ENCODE results near the gene TMEM39B. TPM values are rescaled to one million over a fixed set of nuclear protein-coding genes. Genes with fewer than 3 reads are reported as not detected.
"Not testable (repeated sequence)": the region's sequence is repeated elsewhere in the genome, so short reads cannot be mapped to it uniquely, and the experiment has no call there.

Gene TMEM39B
- total and polyA plus RNA-seq, 9 donors: 4.1 to 18.0 (median 14.5) TPM

DNA sequence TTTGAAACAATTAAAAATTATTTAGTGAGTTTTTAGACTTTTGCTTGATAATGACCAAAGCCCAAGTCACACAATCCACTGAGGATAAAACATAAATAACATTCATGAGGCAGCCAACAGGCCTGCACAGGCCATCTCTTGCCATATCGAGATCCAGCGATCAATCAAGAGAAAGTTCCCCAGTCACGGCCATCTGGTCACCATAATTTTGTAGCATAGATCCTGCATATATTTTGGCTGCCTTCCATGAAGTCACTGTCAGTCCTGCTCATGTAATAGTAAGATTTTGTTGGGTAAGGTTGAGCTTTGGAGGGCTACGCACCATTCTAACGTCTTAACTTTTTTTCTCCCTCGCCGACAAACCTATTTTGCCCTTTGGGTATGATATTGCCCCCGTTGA is 52.6 kb downstream of the TMEM39B start:
- no CpG with 5 or more reads among the region's 8 CpGs for WGBS (ENCODE audit: insufficient coverage)
- H3K27me3 ChIP-seq (ENCODE audit: control insufficient read depth, insufficient read depth, low read length): no peaks in the 10 kb centered on the region
- DNase-seq: no peak
- no peaks in the 10 kb centered on the region for H3K36me3 ChIP-seq (ENCODE audit: control insufficient read depth, insufficient read depth, low read length)
- no peak overlapping the region for H3K27ac ChIP-seq (ENCODE audit: low read length)
- H3K4me1 ChIP-seq (ENCODE audit: control insufficient read depth, insufficient read depth, low read length): no peaks in the 10 kb centered on the region
- no peak overlapping the region for H3K4me3 ChIP-seq (ENCODE audit: low read length)
- no peaks in the 10 kb centered on the region for H3K9me3 ChIP-seq (replicated peaks; ENCODE audit: control insufficient read depth, low read depth, low read length)

DNA sequence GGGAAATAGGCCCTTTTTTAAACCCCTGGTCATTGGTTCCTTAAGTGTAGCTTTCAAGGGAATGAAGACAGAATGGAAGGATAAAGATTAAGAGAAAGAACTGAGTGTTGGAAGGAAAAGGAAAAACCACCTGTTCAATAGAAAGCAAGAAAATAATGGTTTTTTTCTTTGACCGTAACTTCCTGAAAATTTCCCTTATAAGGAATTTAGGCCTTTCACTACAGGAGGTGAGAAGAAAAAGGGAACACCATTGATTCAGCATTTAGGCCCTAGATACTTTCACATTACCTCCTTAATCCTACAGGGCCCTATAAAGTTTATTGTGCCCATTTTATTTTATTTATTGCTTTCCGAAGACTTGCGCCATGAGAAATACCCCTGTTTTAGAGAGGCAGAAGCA is 54.0 kb downstream of the TMEM39B start:
- H3K4me1 ChIP-seq (ENCODE audit: control insufficient read depth, insufficient read depth, low read length): no peaks in the 10 kb centered on the region
- no peak overlapping the region for H3K4me3 ChIP-seq (ENCODE audit: low read length)
- H3K27me3 ChIP-seq (ENCODE audit: control insufficient read depth, insufficient read depth, low read length): no peaks in the 10 kb centered on the region
- DNase-seq: no peak
- H3K36me3 ChIP-seq (ENCODE audit: control insufficient read depth, insufficient read depth, low read length): no peaks in the 10 kb centered on the region
- H3K27ac ChIP-seq (ENCODE audit: low read length): no peak overlapping the region
- no peaks in the 10 kb centered on the region for H3K9me3 ChIP-seq (replicated peaks; ENCODE audit: control insufficient read depth, low read depth, low read length)
- WGBS (ENCODE audit: insufficient coverage): no CpG with 5 or more reads among the region's 3 CpGs

DNA sequence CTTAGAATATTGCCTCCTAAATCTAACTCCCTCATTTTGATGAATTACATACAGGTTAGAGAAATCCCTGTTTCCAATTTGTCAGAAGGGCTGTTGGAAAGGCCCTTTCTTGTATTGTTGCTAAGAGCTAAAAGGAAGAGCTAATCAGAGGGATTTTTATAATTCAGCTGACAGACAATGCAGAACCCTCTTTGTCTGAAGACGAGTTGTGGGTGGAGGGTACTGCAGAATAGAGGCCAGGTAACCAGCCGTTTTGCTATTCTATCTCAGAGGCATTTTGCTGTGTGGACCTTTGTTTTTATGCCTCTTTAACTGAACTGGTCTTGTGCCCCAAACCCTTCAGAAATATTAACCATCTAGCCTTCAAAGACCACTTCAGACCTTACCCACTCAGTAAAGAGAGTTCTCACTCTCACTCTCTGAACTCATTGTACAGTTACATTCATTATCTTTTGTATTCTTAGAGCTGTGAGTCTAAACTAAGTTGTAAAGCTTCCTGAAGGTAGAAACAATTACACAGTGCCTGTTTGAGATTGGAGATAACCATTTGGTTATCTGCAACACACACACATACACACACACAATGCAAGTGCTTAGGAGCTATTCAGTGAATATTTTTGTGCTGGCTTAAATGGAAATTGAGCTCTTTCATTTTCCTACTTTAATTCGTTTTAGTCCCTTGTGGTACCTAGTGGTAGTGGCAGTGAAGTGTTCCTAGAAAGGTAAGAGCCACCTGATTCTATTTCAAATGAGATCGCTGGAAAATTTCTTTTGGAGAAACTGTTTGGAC is 54.9 kb downstream of the TMEM39B start:
- peaks cover 3% of the 10 kb centered on the region for H3K36me3 ChIP-seq (ENCODE audit: control insufficient read depth, insufficient read depth, low read length)
- no peaks in the 10 kb centered on the region for H3K4me1 ChIP-seq (ENCODE audit: control insufficient read depth, insufficient read depth, low read length)
- H3K27ac ChIP-seq (ENCODE audit: low read length): no peak overlapping the region
- no peaks in the 10 kb centered on the region for H3K9me3 ChIP-seq (replicated peaks; ENCODE audit: control insufficient read depth, low read depth, low read length)
- no peaks in the 10 kb centered on the region for H3K27me3 ChIP-seq (ENCODE audit: control insufficient read depth, insufficient read depth, low read length)
- DNase-seq: no peak
- no CpG with 5 or more reads among the region's 4 CpGs for WGBS (ENCODE audit: insufficient coverage)
- H3K4me3 ChIP-seq (ENCODE audit: low read length): no peak overlapping the region

DNA sequence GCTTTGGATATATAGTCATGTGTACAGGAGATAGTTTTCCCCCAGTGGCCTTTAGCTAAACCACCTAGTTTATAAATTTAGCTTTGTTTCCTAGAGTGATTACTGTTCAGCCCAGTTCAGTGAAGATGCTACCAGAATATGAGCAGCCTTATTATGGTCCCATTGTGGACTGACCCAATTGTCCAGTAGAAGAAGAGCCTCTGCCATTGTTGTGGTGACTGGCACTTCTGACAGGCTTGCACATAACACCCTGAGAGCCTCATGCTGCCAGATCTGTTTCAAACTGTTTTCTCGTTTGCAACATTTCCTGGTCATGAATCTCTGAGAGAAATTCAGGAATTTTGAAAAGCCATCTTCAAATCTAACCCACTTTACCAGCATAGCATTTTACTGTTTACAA is 55.7 kb downstream of the TMEM39B start:
- Histone ChIP-seq H3K27me3 (ENCODE audit: control insufficient read depth, insufficient read depth, low read length) (no peaks in the 10 kb centered on the region), H3K4me1 (ENCODE audit: control insufficient read depth, insufficient read depth, low read length) (no peaks in the 10 kb centered on the region), H3K4me3 (ENCODE audit: low read length) (no peak overlapping the region), H3K27ac (ENCODE audit: low read length) (no peak overlapping the region), H3K9me3 (replicated peaks; ENCODE audit: control insufficient read depth, low read depth, low read length) (no peaks in the 10 kb centered on the region), H3K36me3 (ENCODE audit: control insufficient read depth, insufficient read depth, low read length) (peaks cover 3% of the 10 kb centered on the region)
- no CpG with 5 or more reads among the region's 1 CpG for WGBS (ENCODE audit: insufficient coverage)
- DNase-seq: no peak

DNA sequence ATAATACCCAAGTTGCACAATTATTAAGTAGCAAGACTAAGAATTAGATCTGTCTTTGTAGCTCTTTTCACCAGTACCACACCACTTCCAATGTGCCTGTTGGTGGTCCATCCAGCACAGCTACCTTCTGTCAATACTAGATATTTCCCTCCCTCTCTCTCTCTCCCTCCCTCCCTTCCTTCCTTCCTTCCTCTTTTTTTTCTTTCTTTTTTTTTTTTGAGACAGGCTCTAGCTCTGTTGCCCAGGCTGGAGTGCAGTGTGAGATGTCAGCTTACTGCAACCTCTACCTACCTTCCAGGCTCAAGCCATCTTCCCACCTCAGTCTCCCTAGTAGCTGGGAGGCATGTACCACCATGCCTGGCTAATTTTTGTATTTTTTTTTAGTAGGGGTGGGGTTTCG is 56.2 kb downstream of the TMEM39B start:
- Histone ChIP-seq H3K36me3 (ENCODE audit: control insufficient read depth, insufficient read depth, low read length) (peaks cover 3% of the 10 kb centered on the region), H3K4me1 (ENCODE audit: control insufficient read depth, insufficient read depth, low read length) (no peaks in the 10 kb centered on the region), H3K9me3 (replicated peaks; ENCODE audit: control insufficient read depth, low read depth, low read length) (no peaks in the 10 kb centered on the region), H3K27ac (ENCODE audit: low read length) (no peak overlapping the region), H3K4me3 (ENCODE audit: low read length) (no peak overlapping the region), H3K27me3 (ENCODE audit: control insufficient read depth, insufficient read depth, low read length) (no peaks in the 10 kb centered on the region)
- no CpG with 5 or more reads among the region's 1 CpG for WGBS (ENCODE audit: insufficient coverage)
- DNase-seq: no peak

DNA sequence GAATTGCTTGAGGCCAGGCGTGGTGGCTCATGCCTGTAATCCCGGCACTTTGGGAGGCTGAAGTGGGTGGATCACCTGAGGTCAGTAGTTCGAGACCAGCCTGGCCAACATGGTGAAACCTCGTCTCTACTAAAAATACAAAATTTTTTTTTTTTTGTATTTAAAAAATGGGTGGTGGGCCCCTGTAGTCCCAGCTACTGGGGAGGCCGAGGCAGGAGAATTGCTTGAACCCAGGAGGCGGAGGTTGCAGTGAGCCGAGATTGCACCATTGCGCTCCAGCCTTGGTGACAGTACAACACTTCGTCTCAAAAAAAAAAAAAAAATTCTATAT is 61.2 kb downstream of the TMEM39B start:
- H3K27ac ChIP-seq (ENCODE audit: low read length); H3K4me3 ChIP-seq (ENCODE audit: low read length); H3K9me3 ChIP-seq (replicated peaks; ENCODE audit: control insufficient read depth, low read depth, low read length); DNase-seq; H3K27me3 ChIP-seq (ENCODE audit: control insufficient read depth, insufficient read depth, low read length); H3K36me3 ChIP-seq (ENCODE audit: control insufficient read depth, insufficient read depth, low read length); H3K4me1 ChIP-seq (ENCODE audit: control insufficient read depth, insufficient read depth, low read length): not testable (repeated sequence)
- WGBS (ENCODE audit: insufficient coverage): 80% methylated on average over 1 of the region's 9 CpGs

DNA sequence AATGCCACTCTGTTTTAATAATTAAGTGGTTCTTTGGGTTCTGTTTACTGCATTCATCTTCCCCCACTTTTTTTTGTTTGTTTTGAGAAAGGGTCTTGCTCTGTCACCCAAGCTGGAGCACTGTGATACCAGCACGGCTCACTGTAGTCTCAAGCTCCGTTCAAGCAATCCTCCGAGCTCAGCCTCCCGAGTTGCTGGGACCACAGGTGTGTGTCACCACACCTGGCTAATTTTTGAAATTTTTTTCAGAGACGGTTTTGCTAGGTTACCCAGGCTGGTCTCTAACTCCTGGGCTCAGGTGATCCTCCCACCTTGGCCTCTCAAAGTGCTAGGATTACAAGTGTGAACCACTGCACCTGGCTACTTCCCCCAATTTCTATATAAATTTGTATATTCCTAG is 64.4 kb downstream of the TMEM39B start:
- no peak overlapping the region for H3K27ac ChIP-seq (ENCODE audit: low read length)
- peaks cover 10% of the 10 kb centered on the region for H3K4me1 ChIP-seq (ENCODE audit: control insufficient read depth, insufficient read depth, low read length)
- H3K36me3 ChIP-seq (ENCODE audit: control insufficient read depth, insufficient read depth, low read length): peaks cover 1% of the 10 kb centered on the region
- no peaks in the 10 kb centered on the region for H3K9me3 ChIP-seq (replicated peaks; ENCODE audit: control insufficient read depth, low read depth, low read length)
- H3K27me3 ChIP-seq (ENCODE audit: control insufficient read depth, insufficient read depth, low read length): no peaks in the 10 kb centered on the region
- no peak overlapping the region for H3K4me3 ChIP-seq (ENCODE audit: low read length)
- no peak for DNase-seq
- 95% methylated on average over 5 of the region's 5 CpGs for WGBS (ENCODE audit: insufficient coverage)

DNA sequence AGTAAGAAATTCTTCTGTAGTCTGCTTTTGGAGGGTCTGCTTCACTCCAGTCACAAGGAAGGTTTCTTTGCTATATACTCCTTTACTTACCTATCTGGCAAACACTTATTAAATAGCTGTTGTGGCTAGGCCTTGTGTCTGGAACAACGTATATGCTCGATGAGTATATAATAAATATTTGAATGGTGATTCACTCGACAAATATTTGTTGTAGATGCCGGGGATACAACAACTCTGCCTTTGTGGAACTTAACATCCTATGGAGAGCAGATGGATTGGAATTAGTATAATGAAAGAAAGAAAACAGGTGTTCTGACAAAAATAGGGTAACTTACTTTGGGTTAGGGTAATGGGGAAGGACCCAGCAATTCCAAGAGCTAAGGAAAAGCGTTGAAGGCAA is 66.2 kb downstream of the TMEM39B start:
- Histone ChIP-seq H3K36me3 (ENCODE audit: control insufficient read depth, insufficient read depth, low read length) (no peaks in the 10 kb centered on the region), H3K4me3 (ENCODE audit: low read length) (no peak overlapping the region), H3K27me3 (ENCODE audit: control insufficient read depth, insufficient read depth, low read length) (no peaks in the 10 kb centered on the region), H3K9me3 (replicated peaks; ENCODE audit: control insufficient read depth, low read depth, low read length) (no peaks in the 10 kb centered on the region), H3K27ac (ENCODE audit: low read length) (no peak overlapping the region), H3K4me1 (ENCODE audit: control insufficient read depth, insufficient read depth, low read length) (peaks cover 15% of the 10 kb centered on the region)
- DNase-seq: no peak
- 40% methylated on average over 3 of the region's 5 CpGs for WGBS (ENCODE audit: insufficient coverage)

DNA sequence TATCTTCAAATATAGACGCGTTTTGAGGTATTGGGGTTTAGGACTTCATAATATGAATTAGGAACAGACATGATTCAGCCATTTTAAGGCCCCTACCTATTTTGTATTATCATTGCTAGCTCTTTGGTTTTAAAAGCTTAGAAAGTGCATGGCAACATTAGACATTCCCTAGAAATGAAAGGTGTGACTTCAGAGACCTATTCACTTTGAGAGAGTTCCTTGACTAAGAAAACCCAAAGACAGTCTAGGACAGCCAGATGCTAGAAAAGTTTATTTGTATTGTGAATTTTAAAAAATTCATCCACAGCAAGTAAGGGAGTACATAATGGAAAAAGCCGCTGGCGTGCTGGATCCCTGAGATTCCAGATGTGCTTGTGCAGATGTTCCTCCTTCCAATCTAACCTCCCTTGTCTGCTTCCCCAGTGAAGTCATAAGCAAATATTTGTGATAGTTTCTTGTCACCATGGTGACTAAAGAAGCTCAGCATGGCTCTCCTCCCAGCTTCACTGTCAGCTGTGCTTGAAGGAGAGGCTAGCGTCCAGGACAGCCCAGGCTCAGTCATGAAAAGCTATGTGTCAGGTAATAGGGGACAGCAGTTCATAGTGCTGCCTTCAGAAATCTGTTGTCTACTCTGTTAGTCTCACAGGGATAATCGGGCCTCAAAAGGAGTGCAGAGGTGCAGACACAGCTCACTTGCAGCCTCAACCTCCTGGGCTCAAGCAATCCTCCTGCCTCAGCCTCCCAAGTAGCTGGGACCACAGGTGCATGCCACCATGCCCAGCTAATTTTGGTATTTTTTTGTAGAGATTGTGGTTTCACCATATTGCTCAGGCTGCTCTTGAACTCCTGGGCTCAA is 69.9 kb downstream of the TMEM39B start:
- DNase-seq: peak; percentile 99
- peak overlapping the region; percentile 86 for H3K27ac ChIP-seq (ENCODE audit: low read length)
- H3K4me1 ChIP-seq (ENCODE audit: control insufficient read depth, insufficient read depth, low read length): peaks cover 15% of the 10 kb centered on the region
- WGBS (ENCODE audit: insufficient coverage): 20% methylated on average over 2 of the region's 6 CpGs
- H3K4me3 ChIP-seq (ENCODE audit: low read length): no peak overlapping the region
- H3K27me3 ChIP-seq (ENCODE audit: control insufficient read depth, insufficient read depth, low read length): no peaks in the 10 kb centered on the region
- H3K9me3 ChIP-seq (replicated peaks; ENCODE audit: control insufficient read depth, low read depth, low read length): peaks cover 3% of the 10 kb centered on the region
- H3K36me3 ChIP-seq (ENCODE audit: control insufficient read depth, insufficient read depth, low read length): no peaks in the 10 kb centered on the region

DNA sequence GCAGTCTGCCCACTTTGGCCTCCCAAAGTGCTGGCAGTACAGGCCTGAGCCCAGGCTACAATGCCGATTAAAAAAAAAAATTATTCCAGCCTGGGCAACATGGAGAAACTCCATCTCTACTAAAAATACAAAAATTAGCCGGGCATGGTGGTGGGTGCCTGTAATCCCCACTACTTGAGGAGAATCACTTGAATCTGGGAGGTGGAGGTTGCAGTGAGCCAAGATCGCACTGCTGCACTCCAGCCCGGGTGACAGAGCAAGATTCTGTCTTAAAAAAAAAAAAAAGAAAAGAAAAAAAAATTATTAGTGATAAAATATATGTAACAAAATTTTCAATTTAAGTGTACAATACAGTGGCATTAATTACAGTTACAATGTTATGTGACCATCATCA is 70.6 kb downstream of the TMEM39B start:
- H3K36me3 ChIP-seq (ENCODE audit: control insufficient read depth, insufficient read depth, low read length); H3K27me3 ChIP-seq (ENCODE audit: control insufficient read depth, insufficient read depth, low read length); H3K9me3 ChIP-seq (replicated peaks; ENCODE audit: control insufficient read depth, low read depth, low read length); H3K4me3 ChIP-seq (ENCODE audit: low read length); DNase-seq: not testable (repeated sequence)
- Histone ChIP-seq H3K4me1 (ENCODE audit: control insufficient read depth, insufficient read depth, low read length) (peaks cover 15% of the 10 kb centered on the region), H3K27ac (ENCODE audit: low read length) (peak overlapping the region; percentile 71)
- no CpG with 5 or more reads among the region's 4 CpGs for WGBS (ENCODE audit: insufficient coverage)

Data from muscle of leg (tissue), 11 donors.